GM19351 (cell line): ENCODE results near the gene DIO3.

ENCODE experiments used
- ATAC-seq: cut with Tn5 transposase; IDR thresholded peaks from one replicate; pipeline ENCODE4 v1.9.1; 2021; ENCODE audit warnings: mild to moderate bottlenecking, moderate library complexity; ENCODE audit not compliant: unreplicated experiment

DIO3 gene

GRCh38 chr14:101561145-101561896 lies at the start of gene DIO3:
Gene DIO3, plus strand, starts transcription at chr14:101561495.
- no peak for ATAC-seq

- no peak for ATAC-seq
Measured at GRCh38 chr14:101511620-101512375, 49.5 kb upstream of the DIO3 start.

- no peak for ATAC-seq
Measured at GRCh38 chr14:101512376-101512695, 49.0 kb upstream of the DIO3 start.

- no peak for ATAC-seq
Measured at GRCh38 chr14:101514136-101514535, 47.2 kb upstream of the DIO3 start.

GRCh38 chr14:101516401-101516800 lies 44.9 kb upstream of the DIO3 start:
- ATAC-seq: no peak

GRCh38 chr14:101518611-101519473 lies 42.5 kb upstream of the DIO3 start:
- no peak for ATAC-seq

GRCh38 chr14:101520621-101521472 lies 40.4 kb upstream of the DIO3 start:
- ATAC-seq: no peak

- ATAC-seq: no peak
Measured at GRCh38 chr14:101521473-101521915, 39.8 kb upstream of the DIO3 start.

- no peak for ATAC-seq
Measured at GRCh38 chr14:101521978-101522377, 39.3 kb upstream of the DIO3 start.

GRCh38 chr14:101525640-101526527 lies 35.4 kb upstream of the DIO3 start:
- no peak for ATAC-seq

- no peak for ATAC-seq
Measured at GRCh38 chr14:101527987-101528386, 33.3 kb upstream of the DIO3 start.

GRCh38 chr14:101529079-101529478 lies 32.2 kb upstream of the DIO3 start:
- no peak for ATAC-seq

- ATAC-seq: no peak
Measured at GRCh38 chr14:101534198-101534597, 27.1 kb upstream of the DIO3 start.

- no peak for ATAC-seq
Measured at GRCh38 chr14:101535232-101535631, 26.1 kb upstream of the DIO3 start.

- no peak for ATAC-seq
Measured at GRCh38 chr14:101535701-101536207, 25.5 kb upstream of the DIO3 start.

GRCh38 chr14:101537286-101537685 lies 24.0 kb upstream of the DIO3 start:
- no peak for ATAC-seq

- no peak for ATAC-seq
Measured at GRCh38 chr14:101538878-101539277, 22.4 kb upstream of the DIO3 start.

- ATAC-seq: no peak
Measured at GRCh38 chr14:101539880-101540279, 21.4 kb upstream of the DIO3 start.
